CD4-positive, alpha-beta T cell treated with Interleukin-10 for 1 hour (primary cell): ENCODE data around the gene NPIPB8.
"Not testable (repeated sequence)": the region's sequence is repeated elsewhere in the genome, so short reads cannot be mapped to it uniquely, and the experiment has no call there.

Experiments used
- DNase-seq: peaks from one replicate; pipeline ENCODE4 v3.0.0-alpha.2; 2020

The NPIPB8 gene

GRCh38 chr16:28637765-28638164 lies at the start of gene NPIPB8:
NPIPB8 (plus strand) TSS chr16:28638065; CDS start chr16:28638361, 296 bp downstream.
- not testable (repeated sequence) for DNase-seq

GRCh38 chr16:28589069-28589468 lies 48.8 kb upstream of the NPIPB8 start:
- DNase-seq, result no peak

GRCh38 chr16:28589930-28590329 lies 47.9 kb upstream of the NPIPB8 start:
- DNase-seq, result no peak

GRCh38 chr16:28590384-28591340 lies 47.2 kb upstream of the NPIPB8 start:
- DNase-seq, result no peak

GRCh38 chr16:28591355-28591754 lies 46.5 kb upstream of the NPIPB8 start:
- no peak for DNase-seq

- DNase-seq, result no peak
Observed at GRCh38 chr16:28592511-28592910, 45.4 kb upstream of the NPIPB8 start.

- no peak for DNase-seq
Observed at GRCh38 chr16:28592979-28593553, 44.8 kb upstream of the NPIPB8 start.

- DNase-seq, result not testable (repeated sequence)
Observed at GRCh38 chr16:28595451-28595850, 42.4 kb upstream of the NPIPB8 start.

GRCh38 chr16:28596115-28596630 lies 41.7 kb upstream of the NPIPB8 start:
- no peak for DNase-seq

GRCh38 chr16:28596840-28597691 lies 40.8 kb upstream of the NPIPB8 start, which contains the start of gene SULT1A2:
SULT1A2 (minus strand) TSS chr16:28597050; CDS start chr16:28595930, 1,120 bp downstream.
- DNase-seq, result no peak

- DNase-seq, result no peak
Observed at GRCh38 chr16:28597692-28598261, 40.1 kb upstream of the NPIPB8 start.

- not testable (repeated sequence) for DNase-seq
Observed at GRCh38 chr16:28599377-28600285, 38.2 kb upstream of the NPIPB8 start.

- not testable (repeated sequence) for DNase-seq
Observed at GRCh38 chr16:28600965-28601364, 36.9 kb upstream of the NPIPB8 start.

GRCh38 chr16:28601589-28601988 lies 36.3 kb upstream of the NPIPB8 start:
- not testable (repeated sequence) for DNase-seq

GRCh38 chr16:28602062-28602461 lies 35.8 kb upstream of the NPIPB8 start:
- not testable (repeated sequence) for DNase-seq

- DNase-seq, result no peak
Observed at GRCh38 chr16:28602529-28602928, 35.3 kb upstream of the NPIPB8 start.

GRCh38 chr16:28603381-28604185 lies 34.3 kb upstream of the NPIPB8 start:
- no peak for DNase-seq

GRCh38 chr16:28604186-28604565 lies 33.7 kb upstream of the NPIPB8 start:
- DNase-seq, result no peak

- no peak for DNase-seq
Observed at GRCh38 chr16:28606291-28607115, 31.4 kb upstream of the NPIPB8 start.
